SU-DHL-6 (cell line): ENCODE data around the gene WDR44.

Source experiments
- H2AFZ ChIP-seq: fragments of 200-600 bp; sonication (generic); 2 replicates; pipeline ENCODE4 v1.6.1; 2014; ENCODE audit warnings: low read depth, mild to moderate bottlenecking, moderate library complexity, mixed read lengths, antibody characterized with exemption, low read length; ENCODE audit not compliant: severe bottlenecking
- H3F3A ChIP-seq: fragments of 200-600 bp; shearing (Covaris generic); 2 replicates; pipeline ENCODE4 v1.6.0; 2016; ENCODE audit warnings: antibody characterized with exemption, mild to moderate bottlenecking; ENCODE audit not compliant: insufficient read depth
- H3K27ac ChIP-seq: fragments of 200-600 bp; sonication (generic); 2 replicates; pipeline ENCODE4 v1.5.1; 2016; ENCODE audit warnings: low read depth, mild to moderate bottlenecking, low read length, moderate library complexity, mixed read lengths
- H3K27me3 ChIP-seq: fragments of 200-600 bp; sonication (generic), shearing (Covaris generic); 2 replicates; pipeline ENCODE4 v1.6.0; 2014; ENCODE audit warnings: mild to moderate bottlenecking, low read length
- H3K36me3 ChIP-seq: fragments of 200-600 bp; sonication (generic); 2 replicates; pipeline ENCODE4 v1.6.1; 2014; ENCODE audit warnings: mild to moderate bottlenecking, low read length, mixed read lengths
- H3K4me2 ChIP-seq: fragments of 300-600, 200-600 bp; shearing (Covaris generic), sonication (generic); 2 replicates; pipeline ENCODE4 v1.6.0; 2014; ENCODE audit warnings: low read length, low read depth, mild to moderate bottlenecking; ENCODE audit not compliant: poor library complexity, severe bottlenecking
- H3K4me3 ChIP-seq: fragments of 200-600 bp; sonication (generic); 2 replicates; pipeline ENCODE4 v1.5.1; 2014; ENCODE audit warnings: antibody characterized with exemption, low read length, mild to moderate bottlenecking, mixed read lengths; ENCODE audit not compliant: insufficient read depth, poor library complexity, severe bottlenecking
- H3K79me2 ChIP-seq: fragments of 200-600 bp; sonication (generic); 2 replicates; pipeline ENCODE4 v1.6.1; 2014; ENCODE audit warnings: mild to moderate bottlenecking, low read length, moderate library complexity; ENCODE audit not compliant: insufficient read depth
- H3K9ac ChIP-seq: fragments of 200-600 bp; sonication (generic); 2 replicates; pipeline ENCODE4 v1.7.0; 2014; ENCODE audit warnings: mild to moderate bottlenecking, low read length
- H3K9me2 ChIP-seq: fragments of 200-600 bp; sonication (generic); replicated peaks from 2 replicates; pipeline ENCODE4 v1.6.1; 2014; ENCODE audit warnings: low read length; ENCODE audit not compliant: insufficient read depth
- H3K9me3 ChIP-seq: fragments of 200-600 bp; sonication (generic); 2 replicates; pipeline ENCODE4 v1.6.1; 2014; ENCODE audit warnings: low read length, mixed read lengths; ENCODE audit not compliant: insufficient read depth
- H4K20me1 ChIP-seq: fragments of 200-600 bp; sonication (generic); 2 replicates; pipeline ENCODE4 v1.6.1; 2014; ENCODE audit warnings: low read depth, mild to moderate bottlenecking, antibody characterized with exemption, low read length, moderate library complexity, mixed read lengths
- CTCF ChIP-seq: fragments of 200-600 bp; sonication (generic); IDR thresholded peaks from one replicate; pipeline ENCODE4 v1.5.1; 2017; ENCODE audit warnings: antibody characterized with exemption, mild to moderate bottlenecking, low read length, moderate library complexity; ENCODE audit not compliant: insufficient read depth, poor library complexity, severe bottlenecking
- EZH2phosphoT487 ChIP-seq: fragments of 200-600 bp; sonication (generic), shearing (Covaris generic); conservative IDR thresholded peaks from 2 replicates; pipeline ENCODE4 v1.6.1; 2018; ENCODE audit warnings: mild to moderate bottlenecking, antibody characterized with exemption, low read length, moderate library complexity, mixed read lengths

The WDR44 gene

GRCh38 chrX:118493016-118493415 lies 147.1 kb downstream of the WDR44 start:
- peaks cover 3% of the 10 kb centered on the region; the same call in 1 of the 2 replicates for H3F3A ChIP-seq
- no peak overlapping the region for H2AFZ ChIP-seq
- H3K4me2 ChIP-seq, result no peak overlapping the region
- H3K36me3 ChIP-seq, result no peaks in the 10 kb centered on the region
- H3K27ac ChIP-seq, result no peak overlapping the region
- no peaks in the 10 kb centered on the region for H3K27me3 ChIP-seq
- H3K9ac ChIP-seq, result no peak overlapping the region
- H3K9me2 ChIP-seq, result no peaks in the 10 kb centered on the region
- no peaks in the 10 kb centered on the region for H4K20me1 ChIP-seq
- H3K4me3 ChIP-seq, result no peak overlapping the region
- H3K79me2 ChIP-seq, result peaks cover 5% of the 10 kb centered on the region; the same call in 1 of the 2 replicates
- TF ChIP-seq CTCF (no peak), EZH2phosphoT487 (no peak)
- H3K9me3 ChIP-seq, result no peaks in the 10 kb centered on the region

- no peak overlapping the region for H3K4me2 ChIP-seq
- H3K27ac ChIP-seq, result no peak overlapping the region
- no peak overlapping the region for H3K9ac ChIP-seq
- H3K36me3 ChIP-seq, result no peaks in the 10 kb centered on the region
- no peaks in the 10 kb centered on the region for H4K20me1 ChIP-seq
- H2AFZ ChIP-seq, result no peak overlapping the region
- no peak overlapping the region for H3K4me3 ChIP-seq
- H3K27me3 ChIP-seq, result no peaks in the 10 kb centered on the region
- H3F3A ChIP-seq, result peaks cover 3% of the 10 kb centered on the region; the same call in 1 of the 2 replicates
- H3K9me3 ChIP-seq, result no peaks in the 10 kb centered on the region
- H3K79me2 ChIP-seq, result peaks cover 11% of the 10 kb centered on the region
- no peaks in the 10 kb centered on the region for H3K9me2 ChIP-seq
- TF ChIP-seq EZH2phosphoT487 (no peak), CTCF (no peak)
Measured at GRCh38 chrX:118493653-118494297, 147.9 kb downstream of the WDR44 start.

- Histone ChIP-seq H3K36me3 (no peaks in the 10 kb centered on the region), H4K20me1 (no peaks in the 10 kb centered on the region), H3K27me3 (no peaks in the 10 kb centered on the region), H2AFZ (peak within 1 kb of the TSS; percentile 68), H3K27ac (peak within 1 kb of the TSS; percentile 63), H3K9me3 (no peaks in the 10 kb centered on the region), H3K4me2 (peak within 1 kb of the TSS; percentile 82), H3K4me3 (peak within 1 kb of the TSS; percentile 71), H3K79me2 (peaks cover 13% of the 10 kb centered on the region), H3K9me2 (no peaks in the 10 kb centered on the region), H3K9ac (peak within 1 kb of the TSS; percentile 86), H3F3A (peaks cover 3% of the 10 kb centered on the region; the same call in 1 of the 2 replicates)
- no peak for TF ChIP-seq CTCF
- TF ChIP-seq EZH2phosphoT487, result no peak
Measured at GRCh38 chrX:118495061-118495921, 149.4 kb downstream of the WDR44 start, which contains the start of gene DOCK11. DOCK11 (plus strand) TSS chrX:118495815; CDS start chrX:118495972, 157 bp downstream.
